ENCODE measurements around the gene EMSY.

DNA sequence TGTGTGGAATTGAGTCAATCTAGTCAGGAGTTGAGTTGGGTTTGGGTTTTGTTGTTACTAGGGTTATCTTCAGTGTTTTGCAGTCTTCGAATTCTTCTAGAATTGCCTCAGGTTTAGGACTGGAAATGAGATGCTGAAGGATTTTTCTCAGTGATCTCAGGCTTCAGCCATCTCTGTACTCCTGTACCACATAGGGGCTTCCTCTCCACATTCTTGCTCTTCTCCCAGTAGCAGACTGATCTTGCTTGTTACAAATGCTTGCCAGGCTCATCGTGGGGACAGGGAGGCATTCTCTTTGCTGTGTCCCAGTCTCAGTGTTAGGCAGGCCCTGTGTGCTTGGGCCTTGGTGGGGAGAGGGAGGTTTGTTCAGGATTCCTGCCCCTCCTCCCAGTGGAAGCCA lies 129.6 kb downstream of the EMSY start:
- TF ChIP-seq, protein P1, sequence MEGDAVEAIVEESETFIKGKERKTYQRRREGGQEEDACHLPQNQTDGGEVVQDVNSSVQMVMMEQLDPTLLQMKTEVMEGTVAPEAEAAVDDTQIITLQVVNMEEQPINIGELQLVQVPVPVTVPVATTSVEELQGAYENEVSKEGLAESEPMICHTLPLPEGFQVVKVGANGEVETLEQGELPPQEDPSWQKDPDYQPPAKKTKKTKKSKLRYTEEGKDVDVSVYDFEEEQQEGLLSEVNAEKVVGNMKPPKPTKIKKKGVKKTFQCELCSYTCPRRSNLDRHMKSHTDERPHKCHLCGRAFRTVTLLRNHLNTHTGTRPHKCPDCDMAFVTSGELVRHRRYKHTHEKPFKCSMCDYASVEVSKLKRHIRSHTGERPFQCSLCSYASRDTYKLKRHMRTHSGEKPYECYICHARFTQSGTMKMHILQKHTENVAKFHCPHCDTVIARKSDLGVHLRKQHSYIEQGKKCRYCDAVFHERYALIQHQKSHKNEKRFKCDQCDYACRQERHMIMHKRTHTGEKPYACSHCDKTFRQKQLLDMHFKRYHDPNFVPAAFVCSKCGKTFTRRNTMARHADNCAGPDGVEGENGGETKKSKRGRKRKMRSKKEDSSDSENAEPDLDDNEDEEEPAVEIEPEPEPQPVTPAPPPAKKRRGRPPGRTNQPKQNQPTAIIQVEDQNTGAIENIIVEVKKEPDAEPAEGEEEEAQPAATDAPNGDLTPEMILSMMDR (optimal IDR thresholded peaks at IDR 0.05 in 1 of 3, IDR thresholded peaks at IDR 0.05 in 1 of 3, conservative IDR thresholded peaks at IDR 0.05 in 1 of 3; ENCODE audit: extremely low read depth in 1 of 3, insufficient read depth in 2 of 3, low read length in 3 of 3), result no peak
- no peak for TF ChIP-seq EZH2 (IDR thresholded peaks at IDR 0.05; ENCODE audit: low read length)

Measured in keratinocyte (primary cell).